Uterus (tissue), 4 donors: Measurements from ENCODE around the gene LSS. TPM values are rescaled to one million over a fixed set of nuclear protein-coding genes. Genes with fewer than 3 reads are reported as not detected.
"Not testable (repeated sequence)": the region's sequence is repeated elsewhere in the genome, so short reads cannot be mapped to it uniquely, and the experiment has no call there.

Source experiments
- DNase-seq, 2 donors: peaks; one replicate each; pipeline ENCODE4 v3.0.0-alpha.2; 2019 to 2020
- H3K27ac ChIP-seq, 2 donors: fragments of 200-600 bp; sonication (generic); 1 replicate in 1 of 2; 2 replicates in 1 of 2; pipeline ENCODE4 v1.5.1; 2016 to 2018
- H3K27me3 ChIP-seq, 2 donors: fragments of 200-600 bp; sonication (generic); one replicate each; pipeline ENCODE4 v1.5.1; 2018 to 2019; ENCODE audit warnings: control low read depth in 1 of 2
- H3K36me3 ChIP-seq, 2 donors: fragments of 200-600 bp; sonication (generic); one replicate each; pipeline ENCODE4 v1.5.1; 2019; ENCODE audit warnings: control low read depth in 1 of 2
- H3K4me1 ChIP-seq, 2 donors: fragments of 200-600 bp; sonication (generic); one replicate each; pipeline ENCODE4 v1.5.1; 2018 to 2019; ENCODE audit warnings: control low read depth in 1 of 2
- H3K4me3 ChIP-seq, 2 donors: fragments of 200-600 bp; sonication (generic); 1 replicate in 1 of 2; 2 replicates in 1 of 2; pipeline ENCODE4 v1.5.1; 2018 to 2019; ENCODE audit warnings: mild to moderate bottlenecking in 1 of 2
- H3K9me3 ChIP-seq, 2 donors: fragments of 200-600 bp; sonication (generic); one replicate each; pipeline ENCODE4 v1.5.1; 2019; ENCODE audit warnings: control low read depth in 1 of 2
- CTCF ChIP-seq, 4 experiments: fragments of 200-600 bp in 2 of 4; fragments of 450-650 bp in 2 of 4; sonication (generic) in 2 of 4; IDR thresholded peaks; one replicate each; pipeline ENCODE4 v1.5.1; 2016 to 2019; ENCODE audit warnings: antibody characterized with exemption in 4 of 4, mild to moderate bottlenecking in 2 of 4, moderate library complexity in 1 of 4
- POLR2A ChIP-seq, 2 donors: fragments of 450-650 bp; IDR thresholded peaks; one replicate each; pipeline ENCODE4 v1.6.1; 2016; ENCODE audit warnings: antibody characterized with exemption in 2 of 2, mild to moderate bottlenecking in 1 of 2, moderate library complexity in 1 of 2
- intact Hi-C: fragments of 100-400 bp; cut with DNase I; formaldehyde crosslinking; loops from one replicate; pipeline ENCODE4 v1.15.1; 2023; ENCODE audit warnings: low total_unique reads
- total RNA-seq, 4 donors: library from RNA; depleted of rRNA in 3 of 4; stranded (reverse); fragments of >200 nt in 3 of 4; gene quantifications; one replicate each; pipeline versions ENCODE4 v1.1.0 to v1.2.4, GENCODE V29; 2014 to 2023
- donor health status: DM: yes; HTN: yes; CAD: no.

LSS gene
- total RNA-seq, 4 donors from 2014 or later = 35.4 to 94.0 (median 41.5) TPM

- Histone ChIP-seq H3K27ac (no peak overlapping the region), H3K36me3 (peaks cover 0 to 3% of the 10 kb centered on the region in 2 donors), H3K4me3 (no peak overlapping the region), H3K27me3 (no peaks in the 10 kb centered on the region), H3K9me3 (no peaks in the 10 kb centered on the region), H3K4me1 (no peaks in the 10 kb centered on the region)
- DNase-seq = no peak
- TF ChIP-seq POLR2A (IDR thresholded peaks at IDR 0.05) = no peak
- intact Hi-C loops = no loop called here
Observed at GRCh38 chr21:46245213-46245915, 16.8 kb upstream of the LSS start.

- no peak for DNase-seq
- Histone ChIP-seq H3K9me3 (no peaks in the 10 kb centered on the region), H3K36me3 (peaks cover 0 to 3% of the 10 kb centered on the region in 2 donors), H3K27ac (no peak overlapping the region), H3K27me3 (no peaks in the 10 kb centered on the region), H3K4me3 (no peak overlapping the region), H3K4me1 (no peaks in the 10 kb centered on the region)
- intact Hi-C loops = no loop called here
- TF ChIP-seq CTCF (IDR thresholded peaks at IDR 0.05) (no peak), POLR2A (IDR thresholded peaks at IDR 0.05) (no peak)
Observed at GRCh38 chr21:46244602-46245001, 16.0 kb upstream of the LSS start.

GRCh38 chr21:46243960-46244361, 15.4 kb upstream of the LSS start:
- no peak for TF ChIP-seq CTCF (IDR thresholded peaks at IDR 0.05)
- TF ChIP-seq POLR2A (IDR thresholded peaks at IDR 0.05) = no peak
- no peak overlapping the region for H3K27ac ChIP-seq
- DNase-seq = no peak
- H3K4me1 ChIP-seq = no peaks in the 10 kb centered on the region
- no peaks in the 10 kb centered on the region for H3K9me3 ChIP-seq
- peaks cover 0 to 3% of the 10 kb centered on the region in 2 donors for H3K36me3 ChIP-seq
- intact Hi-C loops = no loop called here
- H3K27me3 ChIP-seq = no peaks in the 10 kb centered on the region
- H3K4me3 ChIP-seq = no peak overlapping the region

GRCh38 chr21:46243325-46243724, 14.8 kb upstream of the LSS start:
- no peak for DNase-seq
- intact Hi-C loops = no loop called here
- Histone ChIP-seq H3K36me3 (peaks cover 0 to 3% of the 10 kb centered on the region in 2 donors), H3K4me1 (no peaks in the 10 kb centered on the region), H3K4me3 (no peak overlapping the region), H3K27me3 (no peaks in the 10 kb centered on the region), H3K27ac (no peak overlapping the region), H3K9me3 (no peaks in the 10 kb centered on the region)
- no peak for TF ChIP-seq CTCF (IDR thresholded peaks at IDR 0.05)
- TF ChIP-seq POLR2A (IDR thresholded peaks at IDR 0.05) = no peak

GRCh38 chr21:46241577-46241976, 13.0 kb upstream of the LSS start:
- H3K36me3 ChIP-seq, H3K27ac ChIP-seq, intact Hi-C loops, H3K27me3 ChIP-seq, H3K4me3 ChIP-seq, DNase-seq, H3K4me1 ChIP-seq, H3K9me3 ChIP-seq: not testable (repeated sequence)

- no peak for DNase-seq
- Histone ChIP-seq H3K9me3 (no peaks in the 10 kb centered on the region), H3K4me1 (no peaks in the 10 kb centered on the region), H3K27me3 (no peaks in the 10 kb centered on the region), H3K27ac (no peak overlapping the region), H3K4me3 (no peak overlapping the region), H3K36me3 (peaks cover 0 to 3% of the 10 kb centered on the region in 2 donors)
- intact Hi-C loops = no loop called here
- TF ChIP-seq POLR2A (IDR thresholded peaks at IDR 0.05) (no peak), CTCF (IDR thresholded peaks at IDR 0.05) (no peak)
Observed at GRCh38 chr21:46239817-46240325, 11.3 kb upstream of the LSS start.
